Stimulated activated CD4-positive, alpha-beta T cell treated with anti-CD3 and anti-CD28 coated beads, Interleukin-15, amount 100 ng/mL, for 1 hour (primary cell): ENCODE results near the gene RAE1.
"Not testable (repeated sequence)": the region's sequence is repeated elsewhere in the genome, so short reads cannot be mapped to it uniquely, and the experiment has no call there.

ENCODE experiments used
- DNase-seq, 2 donors: peaks; one replicate each; pipeline ENCODE4 v3.0.0-alpha.2; 2020; ENCODE audit warnings: low read depth in 1 of 2, low spot score in 1 of 2

RAE1 gene

GRCh38 chr20:57326667-57327455, 24.2 kb upstream of the RAE1 start:
- no peak for DNase-seq

GRCh38 chr20:57327820-57328219, 23.2 kb upstream of the RAE1 start:
- no peak for DNase-seq

- DNase-seq = no peak
Measured at GRCh38 chr20:57329608-57330221, 21.3 kb upstream of the RAE1 start, which contains the start of gene SPO11. Gene SPO11 (plus strand): TSS chr20:57329803. CDS start chr20:57329868, 65 bp downstream.

- DNase-seq = no peak
Measured at GRCh38 chr20:57330998-57331397, 20.1 kb upstream of the RAE1 start.

- no peak for DNase-seq
Measured at GRCh38 chr20:57332105-57333089, 18.7 kb upstream of the RAE1 start.

- DNase-seq = no peak
Measured at GRCh38 chr20:57335392-57335791, 15.7 kb upstream of the RAE1 start.

- DNase-seq = no peak
Measured at GRCh38 chr20:57341663-57342062, 9.4 kb upstream of the RAE1 start.

GRCh38 chr20:57342829-57343228, 8.2 kb upstream of the RAE1 start:
- DNase-seq = no peak

- peak; percentile 18 to 53 for DNase-seq
Measured at GRCh38 chr20:57346477-57346876, 4.6 kb upstream of the RAE1 start.

- DNase-seq = no peak
Measured at GRCh38 chr20:57347393-57347792, 3.7 kb upstream of the RAE1 start.

- DNase-seq = not testable (repeated sequence)
Measured at GRCh38 chr20:57348200-57348921, 2.7 kb upstream of the RAE1 start.

GRCh38 chr20:57348922-57349574, 2.0 kb upstream of the RAE1 start:
- not testable (repeated sequence) for DNase-seq

GRCh38 chr20:57350081-57350710, 859 bp upstream of the RAE1 start:
- no peak for DNase-seq

- DNase-seq = not testable (repeated sequence)
Measured at GRCh38 chr20:57350726-57351041, 371 bp upstream of the RAE1 start.

GRCh38 chr20:57352305-57352704, 1.2 kb downstream of the RAE1 start:
- no peak for DNase-seq

GRCh38 chr20:57353351-57353750, 2.3 kb downstream of the RAE1 start:
- DNase-seq = no peak

- no peak for DNase-seq
Measured at GRCh38 chr20:57361517-57361916, 10.5 kb downstream of the RAE1 start.

- no peak for DNase-seq
Measured at GRCh38 chr20:57364451-57364850, 13.4 kb downstream of the RAE1 start.

GRCh38 chr20:57369596-57369995, 18.5 kb downstream of the RAE1 start:
- no peak for DNase-seq

- DNase-seq = no peak
Measured at GRCh38 chr20:57370316-57370715, 19.3 kb downstream of the RAE1 start.
